SK-N-MC (cell line): ENCODE results near the gene GABARAP.

Experiments used
- DNase-seq: peaks from one replicate; pipeline ENCODE4 v3.0.0-alpha.2; 2011; ENCODE audit warnings: low read depth, low spot score
- H3K27ac ChIP-seq: fragments of 200-600 bp; sonication (generic); 2 replicates; pipeline ENCODE4 v1.5.1; 2016; ENCODE audit warnings: mixed run types
- H3K36me3 ChIP-seq: fragments of 200-600 bp; sonication (generic); 2 replicates; pipeline ENCODE4 v1.6.1; 2017; ENCODE audit warnings: antibody characterized with exemption, low read length, mixed read lengths; ENCODE audit not compliant: insufficient read depth
- H3K4me3 ChIP-seq: fragments of 200-600 bp; sonication (generic); 2 replicates; pipeline ENCODE4 v1.5.1; 2016
- H3K9ac ChIP-seq: fragments of 200-600 bp; sonication (generic); 2 replicates; pipeline ENCODE4 v1.8.0; 2017; ENCODE audit warnings: mixed run types, mixed read lengths; ENCODE audit not compliant: insufficient read length
- H3K9me3 ChIP-seq: fragments of 200-600 bp; sonication (generic); 2 replicates; pipeline ENCODE4 v1.6.1; 2017; ENCODE audit warnings: low read depth, mild to moderate bottlenecking, antibody characterized with exemption, low read length, moderate library complexity, mixed read lengths
- EZH2 ChIP-seq: fragments of 200-600 bp; sonication (generic); IDR thresholded peaks from one replicate; pipeline ENCODE4 v1.6.1; 2017; ENCODE audit warnings: antibody characterized with exemption
- FOXP2 ChIP-seq: optimal IDR thresholded peaks from 2 replicates; pipeline ENCODE3; 2011; ENCODE audit warnings: mild to moderate bottlenecking, moderate library complexity; ENCODE audit not compliant: insufficient read depth; ENCODE audit errors: extremely low read length, control extremely low read depth
- POLR2AphosphoS5 ChIP-seq: IDR thresholded peaks from 2 replicates; pipeline ENCODE4 v1.6.1; 2012; ENCODE audit warnings: mild to moderate bottlenecking, low read depth, low read length, borderline replicate concordance

Gene GABARAP

GRCh38 chr17:7204336-7204735 is 37.9 kb downstream of the GABARAP start:
- Histone ChIP-seq H3K36me3 (peaks cover 22% of the 10 kb centered on the region; the same call in 1 of the 2 replicates), H3K9ac (no peak overlapping the region), H3K27ac (no peak overlapping the region), H3K4me3 (no peak overlapping the region), H3K9me3 (no peaks in the 10 kb centered on the region)
- no peak for DNase-seq
- TF ChIP-seq POLR2AphosphoS5 (no peak), EZH2 (no peak), FOXP2 (no peak)

GRCh38 chr17:7203391-7203790 is 38.9 kb downstream of the GABARAP start:
- DNase-seq: no peak
- Histone ChIP-seq H3K9ac (no peak overlapping the region), H3K9me3 (no peaks in the 10 kb centered on the region), H3K4me3 (no peak overlapping the region), H3K27ac (no peak overlapping the region), H3K36me3 (peaks cover 22% of the 10 kb centered on the region; the same call in 1 of the 2 replicates)
- TF ChIP-seq FOXP2: no peak
- TF ChIP-seq POLR2AphosphoS5: no peak
- no peak for TF ChIP-seq EZH2

GRCh38 chr17:7196651-7197401 is 45.4 kb downstream of the GABARAP start:
- no peak overlapping the region for H3K4me3 ChIP-seq
- DNase-seq: no peak
- peaks cover 38% of the 10 kb centered on the region; the same call in 1 of the 2 replicates for H3K36me3 ChIP-seq
- no peak overlapping the region for H3K27ac ChIP-seq
- no peaks in the 10 kb centered on the region for H3K9me3 ChIP-seq
- no peak for TF ChIP-seq EZH2
- TF ChIP-seq POLR2AphosphoS5: no peak
- no peak for TF ChIP-seq FOXP2
- no peak overlapping the region for H3K9ac ChIP-seq

DNA sequence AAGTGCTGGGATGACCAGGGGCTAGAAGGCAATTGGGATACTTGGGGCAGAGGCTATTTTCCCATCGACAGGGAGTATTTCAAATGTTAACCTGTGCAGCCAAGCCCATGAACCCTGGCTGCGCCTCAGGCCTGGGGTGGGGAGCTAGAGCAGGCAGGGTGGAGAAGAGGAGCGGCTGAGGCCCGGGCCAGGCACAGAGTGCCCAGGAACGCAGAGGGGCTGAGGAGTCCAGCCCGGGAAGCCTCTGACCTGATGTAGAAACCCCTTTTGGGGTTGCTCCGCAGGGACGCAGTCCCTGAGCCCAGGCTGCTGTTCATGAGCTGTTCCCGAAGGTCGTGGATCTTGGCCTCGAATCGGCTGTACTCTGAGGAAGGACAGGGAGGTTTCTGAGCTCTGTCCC is 46.3 kb downstream of the GABARAP start:
- no peak overlapping the region for H3K9ac ChIP-seq
- H3K36me3 ChIP-seq: peaks cover 43% of the 10 kb centered on the region; the same call in 1 of the 2 replicates
- H3K9me3 ChIP-seq: no peaks in the 10 kb centered on the region
- no peak overlapping the region for H3K4me3 ChIP-seq
- TF ChIP-seq POLR2AphosphoS5 (no peak), EZH2 (no peak), FOXP2 (no peak)
- DNase-seq: no peak
- H3K27ac ChIP-seq: no peak overlapping the region

DNA sequence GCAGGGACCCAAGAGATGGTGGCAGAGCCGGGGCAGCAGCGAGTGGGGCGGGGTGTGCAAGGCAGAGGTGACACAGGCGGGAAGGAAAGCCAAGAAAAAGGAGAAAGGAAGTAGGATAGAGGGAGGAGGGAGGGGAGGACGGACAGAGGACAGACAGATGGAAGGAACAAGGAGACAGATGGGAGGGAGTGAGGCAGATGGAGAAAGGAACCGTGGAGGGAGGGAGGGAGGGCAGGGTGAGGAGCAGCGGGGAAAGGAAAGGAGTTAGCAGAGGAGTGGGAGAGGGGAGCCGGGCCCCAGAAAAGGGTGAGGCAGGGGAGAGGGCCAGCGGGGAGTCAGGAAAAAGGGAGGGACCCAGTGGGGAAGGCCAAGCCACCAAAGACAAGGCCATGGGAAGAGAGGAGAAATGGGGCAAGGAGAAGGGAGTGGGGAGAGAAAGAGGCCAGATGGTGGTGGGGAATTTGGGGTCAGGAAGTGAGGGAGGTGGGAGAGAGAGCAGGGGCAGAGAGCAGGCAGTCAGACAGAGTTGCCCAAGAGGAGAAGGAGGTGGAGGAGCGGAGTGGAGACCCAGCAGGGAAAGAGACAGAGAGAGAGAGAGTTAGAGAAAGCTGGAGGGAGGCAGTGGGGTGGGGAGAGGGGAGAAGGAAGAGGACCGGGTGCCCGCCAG is 49.8 kb downstream of the GABARAP start:
- no peak for DNase-seq
- Histone ChIP-seq H3K27ac (no peak overlapping the region), H3K9me3 (no peaks in the 10 kb centered on the region), H3K36me3 (peaks cover 38% of the 10 kb centered on the region; the same call in 1 of the 2 replicates), H3K4me3 (no peak overlapping the region), H3K9ac (no peak overlapping the region)
- TF ChIP-seq EZH2 (no peak), FOXP2 (no peak), POLR2AphosphoS5 (no peak)

DNA sequence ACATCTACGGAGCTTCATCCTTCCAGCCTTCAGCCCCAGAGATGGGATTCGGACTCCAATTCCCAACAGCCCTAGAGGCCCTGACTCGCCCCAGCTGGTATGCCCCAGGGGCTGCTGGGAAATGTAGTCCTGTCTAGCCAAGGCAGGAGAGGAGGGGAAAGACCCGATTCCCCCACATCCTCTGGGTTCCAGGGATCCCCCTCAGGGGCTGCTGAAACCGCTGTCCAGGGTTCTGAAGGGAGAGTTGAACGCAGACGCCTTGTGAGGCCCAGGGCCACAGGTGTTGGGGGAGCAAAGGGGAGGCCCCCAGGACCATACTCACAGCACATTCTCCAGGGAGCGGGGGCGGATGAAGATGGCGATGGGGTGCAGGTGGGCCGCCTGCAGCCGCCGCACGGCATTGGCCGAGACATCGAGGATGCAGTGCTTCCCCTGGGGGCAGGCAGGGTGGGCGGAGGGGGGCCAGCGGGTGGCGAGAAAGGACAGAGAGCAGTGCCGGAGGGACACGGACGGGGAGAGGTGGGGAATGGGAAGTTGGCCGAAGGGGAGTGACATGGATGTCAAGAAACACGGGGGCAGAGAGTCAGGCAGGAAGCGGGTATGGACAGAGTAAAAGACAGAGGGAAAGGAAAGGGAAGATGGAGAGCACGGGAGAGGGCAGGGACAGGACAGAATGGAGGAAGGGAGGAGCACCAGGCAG is 50.5 kb downstream of the GABARAP start:
- Histone ChIP-seq H3K27ac (no peak overlapping the region), H3K9ac (no peak overlapping the region), H3K4me3 (no peak overlapping the region), H3K9me3 (no peaks in the 10 kb centered on the region), H3K36me3 (peaks cover 32% of the 10 kb centered on the region; the same call in 1 of the 2 replicates)
- TF ChIP-seq POLR2AphosphoS5 (no peak), FOXP2 (no peak), EZH2 (no peak)
- no peak for DNase-seq

GRCh38 chr17:7191069-7191468 is 51.2 kb downstream of the GABARAP start:
- Histone ChIP-seq H3K9ac (no peak overlapping the region), H3K36me3 (peaks cover 25% of the 10 kb centered on the region; the same call in 1 of the 2 replicates), H3K9me3 (no peaks in the 10 kb centered on the region), H3K4me3 (no peak overlapping the region), H3K27ac (no peak overlapping the region)
- TF ChIP-seq FOXP2 (no peak), EZH2 (no peak), POLR2AphosphoS5 (no peak)
- DNase-seq: no peak

GRCh38 chr17:7190276-7190917 is 51.9 kb downstream of the GABARAP start:
- DNase-seq: no peak
- no peak for TF ChIP-seq FOXP2
- TF ChIP-seq EZH2: no peak
- peaks cover 19% of the 10 kb centered on the region; the same call in 1 of the 2 replicates for H3K36me3 ChIP-seq
- no peak overlapping the region for H3K27ac ChIP-seq
- H3K9me3 ChIP-seq: no peaks in the 10 kb centered on the region
- no peak overlapping the region for H3K4me3 ChIP-seq
- H3K9ac ChIP-seq: no peak overlapping the region
